ENCODE data around the gene ARID5B.

The ARID5B gene

DNA sequence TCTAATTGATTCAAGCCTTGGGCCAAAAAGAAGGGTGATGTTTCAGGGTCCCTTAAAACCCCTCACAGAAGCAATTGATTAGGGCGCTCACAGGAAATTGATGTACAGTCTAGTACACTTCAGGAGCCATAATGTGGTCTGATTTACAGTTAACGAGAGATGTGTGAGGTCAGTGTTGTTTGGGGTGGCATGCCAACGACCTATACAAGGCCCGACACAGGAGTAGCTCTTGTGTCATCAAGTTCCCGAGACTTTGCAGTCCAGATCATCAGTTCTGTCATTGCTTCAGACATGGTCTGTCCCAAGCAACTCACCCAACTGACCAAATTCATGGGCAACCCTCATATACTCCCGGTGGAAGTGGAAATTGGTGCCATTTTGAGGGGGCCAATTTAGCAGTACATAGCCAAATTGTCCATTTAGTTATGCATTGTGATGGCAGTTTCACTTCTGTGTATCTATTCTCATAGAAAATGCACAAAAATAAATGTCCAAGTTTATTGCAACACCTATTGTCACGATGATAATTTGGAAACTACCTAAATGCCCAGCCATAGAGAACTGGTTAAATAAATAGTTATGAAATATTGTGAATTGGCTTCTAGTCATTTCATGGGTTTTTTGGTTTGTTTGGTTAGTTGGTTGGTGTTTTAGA lies 18.0 kb upstream of the ARID5B start:
- DNase-seq = no peak

DNA sequence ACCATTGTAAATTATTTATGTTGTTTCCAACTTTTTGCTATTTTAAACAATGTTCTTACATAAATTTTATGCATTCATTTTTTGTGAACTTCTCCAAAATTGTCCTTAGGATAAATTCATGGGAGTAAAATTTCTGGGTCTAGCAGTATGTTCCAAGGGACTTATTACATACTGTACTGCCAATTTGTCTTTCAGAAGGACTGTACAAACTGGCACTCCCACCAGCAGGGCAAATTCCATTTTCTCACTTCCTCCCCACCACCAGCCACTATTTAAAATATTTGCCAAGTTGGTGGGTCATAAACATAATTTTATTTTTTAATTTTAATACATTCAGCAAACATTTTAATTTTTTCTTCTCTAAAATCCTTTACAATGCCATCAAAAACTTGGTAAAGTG lies 13.7 kb upstream of the ARID5B start:
- no peak for DNase-seq

DNA sequence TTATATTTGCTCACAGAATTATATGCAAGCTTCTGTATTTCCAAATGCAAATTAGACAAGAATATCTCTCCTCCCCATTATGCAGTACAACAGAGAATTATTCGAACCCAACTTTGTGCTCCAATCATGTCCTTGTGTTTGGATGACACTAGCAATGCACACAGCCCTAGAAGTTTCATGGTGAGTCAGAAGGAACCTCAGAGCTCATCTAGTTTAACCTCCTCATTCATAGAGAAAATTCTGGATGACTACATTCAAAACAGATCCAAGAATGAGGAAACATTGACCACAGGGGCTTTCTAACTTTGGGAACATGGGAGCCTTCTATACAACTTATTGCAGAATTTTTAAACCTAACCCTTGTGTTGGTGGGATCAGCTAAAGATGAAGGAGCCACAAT lies 12.8 kb upstream of the ARID5B start:
- no peak for DNase-seq

DNA sequence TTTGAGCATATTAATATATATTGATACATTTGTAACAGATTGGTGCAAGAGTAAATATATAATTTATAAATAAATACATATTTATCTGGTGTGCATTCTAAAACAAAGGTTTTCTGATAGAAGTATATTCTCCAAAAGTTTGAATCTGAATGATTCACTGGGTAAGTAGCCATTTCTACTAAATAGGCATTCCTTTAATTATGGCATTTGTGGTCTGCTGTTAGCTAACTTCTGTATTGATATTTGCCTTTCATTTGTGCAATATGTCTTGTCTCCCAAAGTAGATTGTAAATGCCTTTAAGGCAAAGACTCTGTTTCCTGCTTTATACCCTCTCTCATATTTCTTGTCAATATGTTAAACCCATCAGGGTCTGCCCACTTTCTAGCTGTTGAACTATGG lies 11.1 kb upstream of the ARID5B start:
- no peak for DNase-seq

DNA sequence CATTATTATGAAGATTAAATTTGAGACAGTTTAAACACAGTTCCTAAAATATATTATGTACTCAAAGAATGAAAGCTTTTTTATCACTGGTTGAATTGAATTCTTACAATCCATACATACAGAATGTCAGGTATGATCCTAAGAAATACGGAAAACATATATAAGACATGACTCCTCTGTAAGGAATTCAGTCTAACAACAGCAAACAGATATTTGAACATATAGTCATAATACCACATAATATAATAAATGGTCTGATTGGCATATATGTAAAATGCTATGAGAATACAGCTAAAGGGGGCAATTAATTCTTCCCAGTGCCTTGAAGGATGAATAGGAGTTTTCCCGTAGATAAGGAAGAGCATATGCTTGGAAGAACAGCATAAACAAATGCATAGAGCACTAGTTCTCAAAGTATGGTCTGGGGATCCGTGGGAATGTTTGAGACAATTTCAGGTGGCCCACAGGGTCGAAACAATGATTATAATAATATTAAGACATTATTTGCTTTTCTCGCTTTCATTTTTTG lies 10.6 kb upstream of the ARID5B start:
- DNase-seq = no peak

DNA sequence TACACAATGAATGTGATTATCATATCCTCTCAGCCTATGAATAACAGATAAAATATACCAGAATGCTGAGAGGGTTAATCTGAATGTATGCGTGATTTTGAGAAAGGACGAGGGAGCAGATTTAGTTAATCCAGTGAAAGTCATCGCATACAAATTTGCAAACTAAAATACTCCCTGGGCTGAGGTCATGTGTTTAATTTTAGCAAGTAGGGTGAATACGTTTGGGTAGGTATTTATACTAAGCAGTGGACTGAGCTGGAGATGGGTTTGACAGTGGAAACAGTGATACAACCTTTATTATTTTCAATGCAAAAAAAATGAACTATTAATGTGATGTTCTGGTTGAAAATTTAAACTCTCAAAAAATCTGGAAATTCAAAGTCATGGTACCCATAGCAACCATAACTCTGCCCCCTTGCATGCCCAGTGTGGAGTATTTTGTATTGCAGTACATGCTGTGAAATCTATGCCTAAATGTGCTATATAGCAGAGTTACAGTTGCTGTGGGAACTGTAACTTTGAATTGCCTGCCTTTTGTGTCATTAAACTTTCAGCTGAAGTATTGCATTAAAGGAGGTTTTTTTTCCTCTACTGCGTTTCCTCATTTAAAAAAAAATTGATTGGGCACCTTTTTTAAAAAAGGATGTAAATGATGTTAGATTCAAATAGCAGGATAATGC lies 9.5 kb upstream of the ARID5B start:
- DNase-seq = no peak

DNA sequence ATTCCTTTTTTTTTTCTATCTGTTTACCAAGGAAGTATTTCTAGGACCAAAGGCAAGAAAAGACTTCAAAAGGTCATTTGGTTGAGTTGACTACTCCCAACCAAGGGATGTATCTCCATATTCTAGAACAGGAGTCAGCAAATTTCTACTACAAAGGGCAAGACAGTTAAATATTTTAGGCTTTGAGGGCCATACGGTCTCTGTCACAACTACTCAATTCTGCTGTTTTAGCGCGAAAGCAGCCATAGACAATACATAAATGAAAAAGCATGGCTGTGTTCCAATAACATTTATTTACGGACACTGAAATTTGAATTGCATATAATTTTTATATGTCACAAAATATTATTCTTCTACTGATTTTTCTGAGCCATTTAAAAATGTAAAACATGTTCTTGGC lies 8.5 kb upstream of the ARID5B start:
- no peak for DNase-seq

DNA sequence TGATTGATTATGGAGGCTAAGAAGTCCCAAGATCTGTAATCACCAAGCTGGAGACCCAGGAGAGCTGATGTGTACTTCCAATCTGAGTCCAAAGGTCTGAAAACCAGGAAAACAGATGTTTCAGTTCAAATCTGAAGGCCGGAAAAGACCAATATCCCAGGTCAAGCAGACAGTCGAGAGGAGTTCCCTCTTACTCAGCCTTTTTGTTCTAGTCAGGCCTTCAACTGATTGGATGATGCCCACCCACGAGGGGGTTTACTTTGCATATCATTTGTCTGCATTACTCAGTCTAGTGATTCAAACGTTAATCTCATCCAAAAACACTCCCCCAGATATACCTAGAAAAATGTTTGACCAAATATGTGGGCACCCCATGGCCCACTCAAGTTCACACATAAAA lies 7.4 kb upstream of the ARID5B start:
- DNase-seq = no peak

DNA sequence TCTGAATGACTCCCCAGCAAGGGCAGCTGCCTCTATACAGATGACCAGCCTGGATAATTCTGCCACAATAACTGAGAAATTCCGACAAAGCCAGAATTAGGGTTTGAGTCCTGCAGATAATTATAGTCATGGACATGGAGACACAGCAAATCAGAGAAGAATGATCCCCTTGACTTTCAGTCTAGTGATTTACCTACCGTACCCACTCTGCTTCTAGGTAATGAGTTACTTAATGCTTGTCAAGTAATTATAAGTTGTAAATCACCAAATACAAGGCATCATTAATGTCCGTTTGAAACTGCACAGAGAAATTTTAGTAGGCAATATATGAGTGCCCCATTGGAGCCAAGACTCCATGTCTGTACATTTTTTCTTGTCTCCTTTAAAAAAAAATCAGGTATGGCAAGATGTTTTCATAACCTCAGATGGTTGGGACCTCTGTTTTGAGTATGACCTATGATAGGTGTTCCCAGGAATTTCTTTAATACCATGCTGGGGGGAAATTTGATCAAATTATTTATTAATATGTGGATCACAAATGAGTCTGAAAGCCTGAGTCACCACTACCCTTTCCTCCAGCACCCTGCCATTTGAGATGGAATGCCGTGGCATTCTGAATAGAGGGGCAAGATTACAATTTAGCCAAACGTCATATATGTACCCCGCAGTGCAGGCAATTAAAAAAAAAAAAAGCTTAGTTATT lies 5.5 kb upstream of the ARID5B start:
- DNase-seq = no peak

DNA sequence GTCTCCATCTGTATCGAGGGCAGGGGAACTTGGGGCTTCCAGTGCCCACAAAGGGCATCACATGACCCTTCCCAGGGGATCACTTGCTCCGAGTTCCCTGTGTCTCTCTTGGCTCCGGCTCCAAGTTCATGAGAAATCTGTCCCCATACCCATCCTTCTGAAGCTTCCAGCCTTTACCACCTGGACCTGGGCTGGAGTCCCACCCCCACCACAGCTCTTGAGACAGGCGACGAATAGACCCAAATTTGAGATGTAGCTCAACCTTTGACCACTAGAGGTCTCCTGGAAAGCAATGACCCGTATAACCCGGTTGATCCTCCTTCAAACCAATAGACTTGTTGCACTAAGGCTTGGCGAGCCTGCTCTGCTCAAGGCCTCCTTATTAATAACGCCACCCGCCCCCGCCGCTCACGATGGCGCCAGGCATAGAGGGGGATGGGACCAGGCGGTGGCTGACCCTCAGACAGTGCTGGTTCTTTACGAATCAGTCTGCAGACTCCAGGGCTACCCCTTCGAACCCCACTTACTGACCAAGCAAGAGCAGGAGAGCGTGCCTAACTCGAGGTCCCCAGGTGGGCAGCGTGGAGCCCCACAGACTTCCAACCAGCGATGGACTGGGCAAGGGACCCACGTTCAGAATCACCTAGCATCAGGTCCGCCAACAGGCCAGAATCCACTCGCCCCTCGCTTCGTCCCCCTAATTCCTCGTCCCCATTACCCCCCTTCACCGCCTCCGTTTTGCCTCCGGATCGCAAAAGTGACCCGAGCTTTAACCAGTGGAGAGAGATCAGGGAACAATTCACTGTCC lies 4.4 kb upstream of the ARID5B start:
- DNase-seq = peak; percentile 65

DNA sequence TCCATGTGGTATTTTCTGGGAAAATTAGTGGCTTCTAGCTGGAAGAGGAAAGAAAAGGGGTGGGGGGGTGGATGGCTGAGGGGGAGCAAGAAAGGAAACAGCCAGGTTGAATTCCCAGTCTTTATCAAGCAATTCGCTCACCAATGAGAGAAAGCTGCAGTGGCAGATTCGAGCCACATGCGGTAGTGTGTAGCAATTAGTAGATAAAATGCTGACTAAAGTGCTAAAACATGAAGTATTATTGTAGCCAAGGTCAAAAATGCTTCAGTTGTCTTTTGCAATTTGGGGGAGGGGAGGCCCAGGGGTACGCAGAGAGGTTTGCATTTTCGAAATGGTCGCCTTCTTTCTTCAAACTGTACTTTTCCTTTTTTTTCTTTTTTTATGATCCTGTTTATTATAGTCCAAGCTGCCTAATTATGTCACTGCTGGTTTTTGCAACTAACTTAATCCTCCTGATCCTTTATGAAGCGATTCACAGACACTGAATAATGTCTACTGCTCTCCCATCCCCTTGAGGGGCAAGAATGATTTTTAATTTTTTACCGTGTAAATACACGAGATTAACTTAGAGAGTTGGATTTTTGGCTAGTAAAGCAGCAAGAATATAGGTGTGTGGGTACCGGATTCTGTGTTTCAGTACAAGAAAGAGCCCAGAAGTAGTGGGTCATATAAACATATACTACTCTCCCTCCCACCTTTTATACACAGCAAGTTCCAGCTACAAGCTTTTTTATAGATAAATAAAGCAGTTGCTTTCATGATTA lies 3.6 kb upstream of the ARID5B start:
- no peak for DNase-seq

DNA sequence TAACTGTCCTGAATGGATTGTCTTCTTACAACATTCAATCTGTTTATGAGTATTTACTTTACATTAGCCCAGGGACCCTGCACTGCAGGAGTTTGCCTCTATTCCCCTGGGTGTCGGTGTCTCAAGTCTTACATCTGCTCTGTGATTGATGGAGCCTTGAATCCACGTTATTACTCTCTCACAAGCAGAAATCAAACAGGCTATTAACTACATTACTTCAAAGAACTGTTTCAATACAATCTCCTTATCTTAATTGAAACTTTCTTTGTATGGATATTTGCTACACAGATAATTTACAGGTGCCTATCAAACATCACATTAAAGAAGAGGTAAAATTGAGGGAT lies 3.1 kb upstream of the ARID5B start:
- no peak for DNase-seq

DNA sequence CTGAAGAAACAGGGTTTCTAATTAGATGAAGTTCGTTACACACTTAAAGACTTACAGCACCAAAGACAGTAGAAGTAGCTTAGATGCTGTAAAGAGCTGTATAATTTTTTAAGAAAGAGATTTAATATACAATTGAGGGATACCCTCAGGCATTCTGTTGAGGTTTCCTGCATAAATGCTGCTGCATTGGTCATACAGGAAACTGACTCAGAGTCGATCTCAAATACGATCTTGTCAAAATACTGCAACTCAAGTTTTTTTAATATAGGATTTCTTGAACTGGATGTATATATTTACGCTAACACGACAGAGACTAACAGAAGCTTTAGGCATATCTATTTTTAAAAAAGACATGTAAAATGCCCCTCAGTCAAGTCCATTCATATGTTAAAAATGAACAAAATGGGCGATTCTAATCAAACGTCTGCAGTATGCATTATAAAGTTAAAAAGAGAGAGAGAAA lies 2.4 kb upstream of the ARID5B start:
- DNase-seq = no peak

DNA sequence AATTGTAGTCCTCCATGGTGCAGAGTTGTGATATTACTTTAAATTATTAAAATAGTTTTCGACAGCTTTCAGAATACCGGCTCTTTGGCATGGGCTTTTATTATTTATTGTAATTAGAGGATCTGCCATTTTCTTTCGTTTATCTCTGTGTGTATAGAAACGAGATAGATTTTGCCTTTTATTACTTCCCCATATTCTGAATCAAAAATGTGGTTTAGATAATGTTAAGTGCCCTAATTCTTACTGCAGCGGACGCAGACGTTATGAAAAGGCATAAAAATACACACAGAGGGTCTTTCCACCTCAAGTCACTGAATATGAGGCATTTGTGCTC lies 1.9 kb upstream of the ARID5B start:
- no peak for DNase-seq

DNA sequence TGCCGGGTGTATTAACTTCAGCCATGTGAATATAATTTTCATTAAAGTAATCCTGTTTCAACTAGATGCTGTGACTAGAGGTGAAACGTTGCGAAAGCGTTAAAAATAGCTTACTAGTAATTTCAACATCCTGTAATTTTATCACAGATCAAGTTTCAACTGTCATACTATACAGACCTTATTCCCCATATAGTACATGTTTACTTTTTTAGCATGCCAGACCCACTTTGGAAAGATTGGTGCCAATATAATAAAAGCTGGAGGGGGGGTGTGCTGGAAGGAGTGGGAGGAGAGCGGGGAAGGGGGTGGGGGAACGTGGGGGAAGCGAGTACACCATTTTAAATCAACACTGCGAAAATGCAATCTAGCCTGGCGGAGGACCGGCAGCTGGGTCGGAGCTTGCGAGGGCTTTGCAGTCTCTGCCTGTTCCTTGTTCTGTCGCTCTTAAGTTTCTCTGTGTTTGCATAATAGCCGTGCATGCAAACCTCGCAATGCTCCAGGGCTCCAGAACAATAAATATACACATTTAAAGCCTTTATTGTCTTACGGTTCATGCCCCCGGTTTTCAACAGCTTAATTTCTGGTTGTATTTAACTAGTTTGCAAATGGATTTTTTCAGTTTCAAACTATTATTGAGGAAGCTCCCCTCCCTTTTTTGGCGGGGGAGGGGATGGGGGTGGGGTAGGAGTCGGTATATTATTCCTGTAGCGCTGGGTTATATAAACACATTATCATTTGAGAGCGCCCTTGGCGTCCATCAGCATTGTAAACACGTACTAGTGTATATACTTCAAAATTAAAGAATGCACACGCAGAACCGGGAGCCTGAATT lies 1.3 kb upstream of the ARID5B start:
- no peak for DNase-seq

DNA sequence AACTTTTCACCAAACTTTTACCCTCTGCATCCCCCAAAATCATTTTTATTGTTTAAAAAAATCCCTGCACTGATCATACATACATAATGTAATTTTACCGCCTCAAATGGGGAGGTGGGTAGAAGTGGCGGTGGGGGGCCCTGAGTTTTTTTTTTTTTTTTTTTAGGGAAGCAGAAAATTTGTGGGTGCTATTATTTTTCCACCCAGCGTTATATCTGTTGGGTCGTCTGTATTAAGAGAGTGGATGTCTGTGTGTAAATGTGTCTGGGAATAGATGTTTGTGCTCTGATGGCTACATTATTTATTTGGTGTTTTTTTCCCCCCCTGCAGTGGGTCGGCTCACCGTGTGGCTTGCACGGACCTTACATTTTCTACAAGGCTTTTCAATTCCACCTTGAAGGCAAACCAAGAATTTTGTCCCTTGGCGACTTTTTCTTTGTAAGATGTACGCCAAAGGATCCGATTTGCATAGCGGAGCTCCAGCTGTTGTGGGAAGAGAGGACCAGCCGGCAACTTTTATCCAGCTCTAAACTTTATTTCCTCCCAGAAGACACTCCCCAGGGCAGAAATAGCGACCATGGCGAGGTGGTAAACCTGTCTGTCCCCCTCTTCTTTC lies 438 bp downstream of the ARID5B start:
- no peak for DNase-seq

DNA sequence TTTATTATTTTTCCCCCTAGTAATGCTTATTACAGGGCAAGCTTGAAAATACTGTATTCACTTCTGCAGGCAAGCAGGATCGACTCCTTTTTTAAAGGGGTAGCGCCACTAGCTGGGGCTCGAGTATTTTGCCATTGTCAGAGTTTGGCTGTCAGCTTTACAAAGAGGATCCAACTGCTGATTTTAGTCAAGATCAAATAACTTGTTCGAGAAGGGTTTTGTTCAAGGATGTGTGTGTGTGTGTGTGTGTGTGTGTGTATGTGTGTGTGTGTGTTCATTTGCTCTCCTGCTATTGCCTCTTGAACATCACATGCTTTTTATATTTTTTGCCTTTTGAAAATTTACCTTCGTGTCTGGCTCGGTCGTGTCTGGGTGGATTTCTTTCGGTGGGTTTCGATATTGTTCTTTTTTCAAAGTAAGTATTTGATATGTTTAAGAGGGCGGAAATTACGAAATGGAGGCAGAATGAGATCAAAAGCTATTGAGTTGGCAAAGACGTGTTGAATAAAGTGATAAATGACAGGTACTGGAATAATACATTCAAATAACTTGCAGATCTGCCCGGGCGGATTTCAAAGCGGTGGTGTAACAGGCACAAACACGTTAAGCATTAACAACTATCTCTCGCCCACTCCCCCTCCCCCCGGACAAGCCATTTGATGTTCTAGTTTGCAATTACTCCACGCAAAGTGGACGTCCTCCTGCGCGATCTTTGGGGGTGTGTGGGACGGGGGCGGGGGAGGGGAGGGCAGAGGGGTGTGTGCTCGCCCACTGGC lies 1.1 kb downstream of the ARID5B start:
- no peak for DNase-seq

DNA sequence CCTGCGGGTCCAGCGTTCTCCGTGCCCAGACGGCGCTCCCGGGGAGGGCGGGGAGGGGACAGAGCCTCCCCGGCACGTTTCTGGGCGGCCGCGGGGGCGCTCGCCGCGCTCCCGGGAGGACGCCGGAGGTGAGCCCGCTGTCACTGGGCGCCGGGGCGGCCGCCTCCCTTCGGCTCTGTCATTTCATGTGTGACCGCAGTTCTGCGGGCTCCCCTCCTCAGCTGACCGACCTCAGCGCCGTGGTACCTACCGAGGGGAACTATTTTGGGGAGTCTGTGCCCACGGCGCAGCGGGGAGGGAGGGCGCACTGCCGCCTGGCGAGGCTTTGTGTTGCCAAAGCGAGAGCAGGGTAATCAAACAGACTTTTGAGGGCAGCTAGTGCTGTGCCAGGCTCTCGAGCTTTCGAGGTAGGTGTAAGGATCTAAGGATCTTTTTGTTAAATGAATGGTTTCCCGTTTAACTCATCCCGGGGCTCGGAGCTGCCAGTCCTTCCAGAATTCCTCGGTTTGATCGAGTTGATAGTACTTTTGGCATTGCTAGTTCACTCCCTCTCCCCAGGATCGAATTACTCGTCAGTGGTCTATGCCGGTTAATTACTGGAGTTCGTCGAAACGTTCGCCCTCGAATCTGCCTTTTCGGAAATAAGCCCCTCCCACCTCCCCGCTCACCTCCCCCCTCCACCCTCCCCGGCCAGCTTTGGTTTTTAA lies 1.9 kb downstream of the ARID5B start:
- peak; percentile 25 for DNase-seq

DNA sequence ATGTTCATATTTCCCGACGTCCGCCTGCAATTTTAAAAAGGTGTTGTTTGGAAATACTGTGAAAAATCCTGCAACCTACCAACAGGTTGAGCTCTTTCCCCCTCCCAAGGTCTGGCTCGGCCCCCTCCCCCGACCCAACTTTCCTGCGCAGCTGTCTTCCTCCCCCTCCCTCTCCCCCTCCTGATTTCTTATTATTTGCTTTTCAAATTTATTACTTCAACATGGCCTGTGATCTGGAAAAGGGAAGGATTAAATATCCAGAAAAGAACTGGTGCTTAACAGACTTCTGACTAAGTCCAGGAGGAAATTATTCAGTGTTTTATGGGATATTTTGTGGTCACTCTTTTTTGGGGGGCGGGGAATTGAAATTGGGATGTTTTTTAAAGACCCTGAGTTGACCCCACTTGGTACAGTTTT lies 2.4 kb downstream of the ARID5B start:
- DNase-seq = no peak
